IMR-90 (cell line): Measurements from ENCODE around the gene MID2. TPM values are rescaled to one million over a fixed set of nuclear protein-coding genes. Genes with fewer than 3 reads are reported as not detected.
A peak's percentile ranks its signal among the peaks of the same experiment; 100 is the strongest.

Experiments
- ATAC-seq: fragments of 200-7000 bp; cut with Tn5 transposase; 2 replicates; pipeline ENCODE4 v1.9.1; 2020; ENCODE audit warnings: low read depth, mild to moderate bottlenecking, moderate library complexity
- BruUV-seq: library from RNA; stranded (reverse); fragments of 400-500 nt; replicated peaks from 2 replicates; lab custom pipeline; 2021; lab: Mats Ljungman, UMichigan
- CTCF ChIA-PET: fragments of 300-600 bp; formaldehyde crosslinking; extraction: SDS; loops from one replicate; lab custom pipeline; 2021; ENCODE audit warnings: antibody characterized with exemption; lab: Yijun Ruan, JAX
- POLR2A ChIA-PET: fragments of 300-600 bp; sonication (Branson Sonifier 250); formaldehyde crosslinking; loops from one replicate; lab custom pipeline; 2022; ENCODE audit warnings: antibody characterized with exemption; ENCODE audit not compliant: unreplicated experiment; lab: Charles Lee
- DNase-seq: peaks from one replicate; pipeline ENCODE4 v3.0.0; 2013
- H2AFZ ChIP-seq: replicated peaks from 2 replicates; pipeline ENCODE3; 2013; ENCODE audit warnings: low read length, mild to moderate bottlenecking; ENCODE audit not compliant: poor library complexity
- H2AK5ac ChIP-seq: 2 replicates; pipeline ENCODE4 v1.6.1; 2013; ENCODE audit warnings: low read depth, low read length, inconsistent platforms
- H2AK9ac ChIP-seq: replicated peaks from 2 replicates; pipeline ENCODE3; 2013; ENCODE audit warnings: mild to moderate bottlenecking, low read depth, low read length, moderate library complexity; ENCODE audit not compliant: poor library complexity
- H2BK120ac ChIP-seq: 2 replicates; pipeline ENCODE4 v1.6.1; 2013; ENCODE audit warnings: low read depth, low read length, inconsistent platforms
- H2BK15ac ChIP-seq: 3 replicates; pipeline ENCODE4 v1.6.1; 2013; ENCODE audit warnings: low read depth, low read length, inconsistent platforms
- H2BK20ac ChIP-seq: 2 replicates; pipeline ENCODE4 v1.6.1; 2013; ENCODE audit warnings: low read depth, mild to moderate bottlenecking, inconsistent platforms, low read length, moderate library complexity
- H2BK5ac ChIP-seq: 2 replicates; pipeline ENCODE4 v1.6.1; 2013; ENCODE audit warnings: mild to moderate bottlenecking, low read depth, low read length, inconsistent platforms; ENCODE audit not compliant: poor library complexity, severe bottlenecking
- H3K14ac ChIP-seq: replicated peaks from 2 replicates; pipeline ENCODE4 v1.6.1; 2013; ENCODE audit warnings: low read depth, low read length, inconsistent platforms
- H3K18ac ChIP-seq: 2 replicates; pipeline ENCODE4 v1.6.1; 2013; ENCODE audit warnings: low read depth, low read length, control low read depth
- H3K23ac ChIP-seq: 2 replicates; pipeline ENCODE4 v1.6.1; 2013; ENCODE audit warnings: low read depth, low read length, inconsistent platforms
- H3K27ac ChIP-seq: 2 replicates; pipeline ENCODE4 v1.5.1; 2013; ENCODE audit warnings: mild to moderate bottlenecking, control low read depth, low read length; ENCODE audit not compliant: insufficient read depth
- H3K27me3 ChIP-seq: 2 replicates; pipeline ENCODE4 v1.6.1; 2013; ENCODE audit warnings: low read length; ENCODE audit not compliant: control insufficient read depth, insufficient read depth
- H3K36me3 ChIP-seq: 2 replicates; pipeline ENCODE4 v1.6.1; 2013; ENCODE audit warnings: low read length, mixed read lengths; ENCODE audit not compliant: control insufficient read depth, insufficient read depth
- H3K4ac ChIP-seq: 2 replicates; pipeline ENCODE4 v1.6.1; 2013; ENCODE audit warnings: low read depth, low read length, inconsistent platforms
- H3K4me1 ChIP-seq: 2 replicates; pipeline ENCODE4 v1.6.1; 2013; ENCODE audit warnings: low read length, mixed read lengths; ENCODE audit not compliant: control insufficient read depth, insufficient read depth
- H3K4me2 ChIP-seq: 2 replicates; pipeline ENCODE4 v1.6.1; 2013; ENCODE audit warnings: low read depth, mild to moderate bottlenecking, control low read depth, low read length, moderate library complexity
- H3K4me3 ChIP-seq: 2 replicates; pipeline ENCODE4 v1.5.1; 2013; ENCODE audit warnings: low read depth, mild to moderate bottlenecking, control low read depth, low read length, moderate library complexity; ENCODE audit not compliant: insufficient read depth
- H3K56ac ChIP-seq: 2 replicates; pipeline ENCODE4 v1.6.1; 2013; ENCODE audit warnings: low read length, inconsistent platforms; ENCODE audit not compliant: insufficient read depth; ENCODE audit errors: extremely low read depth
- H3K79me1 ChIP-seq, 2 experiments: 2 replicates each; pipeline ENCODE4 v1.6.1; 2013; ENCODE audit warnings: low read length in 2 of 2, inconsistent platforms in 1 of 2, low read depth in 1 of 2
- H3K9ac ChIP-seq: 2 replicates; pipeline ENCODE4 v1.6.1; 2013; ENCODE audit warnings: low read depth, low read length, control low read depth
- H3K9me1 ChIP-seq: 2 replicates; pipeline ENCODE4 v1.6.1; 2013; ENCODE audit warnings: low read length, inconsistent platforms; ENCODE audit not compliant: insufficient read depth
- H3K9me3 ChIP-seq: 2 replicates; pipeline ENCODE4 v1.6.1; 2013; ENCODE audit warnings: low read length; ENCODE audit not compliant: control insufficient read depth, insufficient read depth
- H4K20me1 ChIP-seq: 2 replicates; pipeline ENCODE4 v1.6.1; 2013; ENCODE audit warnings: low read length, inconsistent platforms; ENCODE audit not compliant: insufficient read depth
- H4K5ac ChIP-seq: 2 replicates; pipeline ENCODE4 v1.6.1; 2013; ENCODE audit warnings: mild to moderate bottlenecking, low read depth, low read length, control low read depth
- H4K8ac ChIP-seq, 2 experiments: 2 replicates each; pipeline ENCODE4 v1.6.1; 2013; ENCODE audit warnings: low read depth in 2 of 2, low read length in 2 of 2, control low read depth in 1 of 2, inconsistent platforms in 1 of 2
- H4K91ac ChIP-seq: 2 replicates; pipeline ENCODE4 v1.6.1; 2013; ENCODE audit warnings: low read depth, low read length, inconsistent platforms; ENCODE audit not compliant: insufficient read depth
- BHLHE40 ChIP-seq: fragments of 150-350 bp; IDR thresholded peaks from 2 replicates; pipeline ENCODE4 v1.6.1; 2016; ENCODE audit warnings: mild to moderate bottlenecking, low read depth, low read length
- CEBPB ChIP-seq: IDR thresholded peaks from 2 replicates; pipeline ENCODE4 v1.6.1; 2012; ENCODE audit warnings: low read depth, low read length, improper control_type of control experiment
- FOS ChIP-seq: fragments of 150-350 bp; IDR thresholded peaks from 2 replicates; pipeline ENCODE4 v1.6.1; 2016; ENCODE audit warnings: low read depth, low read length
- MAFK ChIP-seq: IDR thresholded peaks from 2 replicates; pipeline ENCODE4 v1.6.1; 2012; ENCODE audit warnings: low read depth, low read length, improper control_type of control experiment
- RFX5 ChIP-seq: IDR thresholded peaks from 2 replicates; pipeline ENCODE4 v1.8.0; 2012; ENCODE audit warnings: low read depth, mild to moderate bottlenecking, low read length, moderate library complexity
- USF2 ChIP-seq: fragments of 150-350 bp; IDR thresholded peaks from 2 replicates; pipeline ENCODE4 v1.6.1; 2017; ENCODE audit warnings: mild to moderate bottlenecking, antibody characterized with exemption, low read length, low read depth
- WGBS, 2 experiments: methylation state at CpG; one replicate each; pipeline versions ENCODE4 v1.1.5 to v1.1.7; 2013; ENCODE audit warnings: missing lambda C conversion rate in 2 of 2; ENCODE audit not compliant: insufficient read length in 1 of 2; ENCODE audit errors: extremely low coverage in 2 of 2; 5-methylcytosine and 5-hydroxymethylcytosine counted together
- dilution Hi-C: fragments of 300-500 bp; cut with HindIII; formaldehyde crosslinking; loops from one replicate; pipeline ENCODE4 v1.14.3; 2018; ENCODE audit warnings: low sequenced_read_pairs; ENCODE audit not compliant: unreplicated experiment
- in situ Hi-C: fragments of 300-500 bp; cut with MboI; formaldehyde crosslinking; loops from 3 replicates; pipeline ENCODE4 v1.14.3; 2019; ENCODE audit warnings: low sequenced_read_pairs, inconsistent platforms, mixed read lengths
- intact Hi-C: fragments of 100-400 bp; cut with micrococcal nuclease; formaldehyde crosslinking; loops from 2 replicates; pipeline ENCODE4 v1.10.0; 2022
- polyA plus RNA-seq, 3 experiments: library from polyadenylated mRNA; depleted of rRNA; stranded (reverse); fragments of >200 nt; gene quantifications; 2 replicates each; pipeline ENCODE4 v1.2.3, GENCODE V29; 2012; ENCODE audit warnings: low replicate concordance in 1 of 3
- total RNA-seq: library from RNA; depleted of rRNA; stranded (reverse); fragments of >200 nt; gene quantifications from 2 replicates; pipeline ENCODE4 v1.2.3, GENCODE V29; 2012
- TF ChIP-seq, protein P1 (sequence below): fragments of 150-350 bp; IDR thresholded peaks from 2 replicates; pipeline ENCODE4 v1.6.1; 2016; ENCODE audit warnings: low read depth, mild to moderate bottlenecking, low read length, moderate library complexity, borderline replicate concordance

The MID2 gene
- total and polyA plus RNA-seq, 2 of the 4 experiments (the other 2 are of a cell fraction), result 1.1 to 4.7 TPM

GRCh38 chrX:107823456-107823855, 2.2 kb upstream of the MID2 start:
- Histone ChIP-seq H3K36me3 (no peaks in the 10 kb centered on the region), H2BK120ac (no peak overlapping the region), H3K27me3 (peaks cover 6% of the 10 kb centered on the region; the same call in 1 of the 2 replicates), H2BK20ac (no peak overlapping the region), H3K4me1 (no peaks in the 10 kb centered on the region), H3K9me3 (peaks cover 7% of the 10 kb centered on the region), H3K79me1 (no peaks in the 10 kb centered on the region), H3K9me1 (no peaks in the 10 kb centered on the region), H2BK5ac (no peak overlapping the region), H4K8ac (no peak overlapping the region), H2BK15ac (no peak overlapping the region), H3K23ac (no peak overlapping the region), H4K20me1 (no peaks in the 10 kb centered on the region; the same call in 1 of the 2 replicates), H3K18ac (no peak overlapping the region), H3K4ac (no peak overlapping the region), H2AFZ (no peak overlapping the region), H3K4me3 (no peak overlapping the region), H2AK5ac (no peak overlapping the region), H3K4me2 (no peak overlapping the region), H4K91ac (no peak overlapping the region), H3K9ac (no peak overlapping the region), H3K56ac (no peak overlapping the region), H4K5ac (no peak overlapping the region), H3K27ac (no peak overlapping the region), H2AK9ac (no peak overlapping the region), H3K14ac (no peak overlapping the region)
- TF ChIP-seq MAFK, result no peak
- no peak for TF ChIP-seq USF2
- TF ChIP-seq FOS, result no peak
- peak; percentile 94 for TF ChIP-seq CEBPB
- no peak for TF ChIP-seq RFX5
- no peak for TF ChIP-seq BHLHE40
- TF ChIP-seq, protein P1, sequence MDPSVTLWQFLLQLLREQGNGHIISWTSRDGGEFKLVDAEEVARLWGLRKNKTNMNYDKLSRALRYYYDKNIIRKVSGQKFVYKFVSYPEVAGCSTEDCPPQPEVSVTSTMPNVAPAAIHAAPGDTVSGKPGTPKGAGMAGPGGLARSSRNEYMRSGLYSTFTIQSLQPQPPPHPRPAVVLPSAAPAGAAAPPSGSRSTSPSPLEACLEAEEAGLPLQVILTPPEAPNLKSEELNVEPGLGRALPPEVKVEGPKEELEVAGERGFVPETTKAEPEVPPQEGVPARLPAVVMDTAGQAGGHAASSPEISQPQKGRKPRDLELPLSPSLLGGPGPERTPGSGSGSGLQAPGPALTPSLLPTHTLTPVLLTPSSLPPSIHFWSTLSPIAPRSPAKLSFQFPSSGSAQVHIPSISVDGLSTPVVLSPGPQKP, result no peak
- dilution Hi-C loops, result no loop called here
- in situ Hi-C loops, result no loop called here
- POLR2A ChIA-PET, result no interaction called here
- intact Hi-C loops, result no loop called here
- CTCF ChIA-PET, result no interaction called here
- no TSS peak for BruUV-seq
- ATAC-seq, result peak; percentile 65
- DNase-seq, result peak; percentile 83
- no CpG with 5 or more reads among the region's 1 CpG for WGBS, 2 experiments
